Heart right ventricle (tissue), 16 donors: ENCODE measurements around the gene GNPAT. TPM values are rescaled to one million over a fixed set of nuclear protein-coding genes. Genes with fewer than 3 reads are reported as not detected.
A peak's percentile ranks its signal among the peaks of the same experiment; 100 is the strongest.

Experiments used
- ATAC-seq, 8 donors: fragments of 200-7000 bp; cut with Tn5 transposase; one replicate each; pipeline ENCODE4 v1.9.1; 2020; ENCODE audit warnings: mild to moderate bottlenecking in 8 of 8, moderate library complexity in 8 of 8, moderate number of reproducible peaks in 1 of 8
- DNase-seq, 2 donors: peaks; one replicate each; pipeline ENCODE4 v3.0.0-alpha.2; 2020
- H3K27ac ChIP-seq, 10 donors: fragments of 200-600 bp; sonication (generic) in 2 of 10; one replicate each; pipeline versions ENCODE4 v1.5.0 to v1.8.0; 2020 to 2022; ENCODE audit warnings: mild to moderate bottlenecking in 3 of 10
- H3K27me3 ChIP-seq, 7 donors: fragments of 200-600 bp; one replicate each; pipeline ENCODE4 v1.8.0; 2021 to 2022; ENCODE audit warnings: mild to moderate bottlenecking in 2 of 7
- H3K36me3 ChIP-seq, 9 donors: fragments of 200-600 bp; sonication (generic) in 1 of 9; one replicate each; pipeline versions ENCODE4 v1.5.0 to v1.8.0; 2020 to 2022; ENCODE audit warnings: mild to moderate bottlenecking in 2 of 9
- H3K4me1 ChIP-seq, 9 donors: fragments of 200-600 bp; sonication (generic) in 1 of 9; one replicate each; pipeline versions ENCODE4 v1.5.0 to v1.8.0; 2020 to 2022; ENCODE audit warnings: mild to moderate bottlenecking in 4 of 9
- H3K4me3 ChIP-seq, 10 donors: fragments of 200-600 bp; sonication (generic) in 2 of 10; one replicate each; pipeline versions ENCODE4 v1.5.0 to v1.8.0; 2020 to 2022; ENCODE audit warnings: mild to moderate bottlenecking in 7 of 10, moderate library complexity in 2 of 10
- H3K9me3 ChIP-seq, 11 donors: fragments of 200-600 bp in 10 of 11; sonication (generic) in 2 of 11; one replicate each; pipeline versions ENCODE4 v1.5.0 to v1.8.0; 2013 to 2022; ENCODE audit warnings: mild to moderate bottlenecking in 2 of 11, control low read depth in 1 of 11, moderate library complexity in 1 of 11
- WGBS, 2 donors: extraction: QIAGEN DNeasy Blood & Tissue Kit; methylation state at CpG; one replicate each; pipeline ENCODE4 v1.1.7; 2013; ENCODE audit warnings: inconsistent platforms in 1 of 2; 5-methylcytosine and 5-hydroxymethylcytosine counted together
- intact Hi-C, 10 donors: fragments of 100-400 bp; cut with DNase I; formaldehyde crosslinking; loops; one replicate each; pipeline versions ENCODE4 v1.11.1 to v1.14.2; 2022
- polyA plus RNA-seq, 2 donors: library from polyadenylated mRNA; stranded (reverse); fragments of 200-250 nt; gene quantifications; one replicate each; pipeline ENCODE4 v1.2.3, GENCODE V29; 2013
- total RNA-seq, 10 donors: library from RNA; stranded (reverse); fragmentation: NEBNext Ultra II Directional in 3 of 10; extraction: Animal tissue kit (Norgen Biotek cat#: 25700) in 3 of 10; gene quantifications; one replicate each; pipeline versions ENCODE4 v1.2.1 to v1.2.4, GENCODE V29; 2021 to 2023
- TF ChIP-seq, protein P1 (sequence below), 9 donors: fragments of 200-600 bp; sonication (generic) in 2 of 9; IDR thresholded peaks; one replicate each; pipeline versions ENCODE4 v1.5.0 to v1.8.0; 2021 to 2022; ENCODE audit warnings: antibody characterized with exemption in 9 of 9, mild to moderate bottlenecking in 5 of 9, moderate library complexity in 1 of 9
- donor health status: Arrhythmogenic right ventricular cardiomyopathy.
- donor health status: ischemic (EF 13 %, LVEDD 7.1; RV severe dilation, severe dysfunction).
- donor health status: healthy with polysubstance abuse.
- donor health status: DM: no; HTN: yes; CAD: no.
- donor health status: DM: no; HTN: no; CAD: no.
- donor health status: ischemic (EF 25% LVEDD 6.9; RV normal size, moderate dysfunction).
- donor health status: ischemic (EF 25% LVEDD 5.7; RV mildly dilated, moderate dysfunction).
- donor health status: healthy.
- donor health status: DM: yes; HTN: yes; CAD: no.
- donor health status: Ischemic cardiomyopathy.
- donor health status: ischemic (EF 35%, LVEDD 5.7; RV mildly dilated, moderate dysfunction).
- donor health status: nonischemic (EF 11% LVEDD 7.7; RV severe dilation, severe dysfunction).
- donor health status: DM: yes; HTN: yes; CAD: no.
- donor health status: PGD.
- donor health status: ischemic (EF 29% LVEDD 5.4; RV normal size, mild dysfunction).
- donor health status: nonischemic (EF 23%, LVEDD 6.1; RV moderate dilation, normal function).

Gene GNPAT
- total and polyA plus RNA-seq, 12 donors, result 40.3 to 74.0 (median 51.8) TPM

GRCh38 chr1:231274119-231274825, 33.3 kb downstream of the GNPAT start:
- TF ChIP-seq, protein P1, sequence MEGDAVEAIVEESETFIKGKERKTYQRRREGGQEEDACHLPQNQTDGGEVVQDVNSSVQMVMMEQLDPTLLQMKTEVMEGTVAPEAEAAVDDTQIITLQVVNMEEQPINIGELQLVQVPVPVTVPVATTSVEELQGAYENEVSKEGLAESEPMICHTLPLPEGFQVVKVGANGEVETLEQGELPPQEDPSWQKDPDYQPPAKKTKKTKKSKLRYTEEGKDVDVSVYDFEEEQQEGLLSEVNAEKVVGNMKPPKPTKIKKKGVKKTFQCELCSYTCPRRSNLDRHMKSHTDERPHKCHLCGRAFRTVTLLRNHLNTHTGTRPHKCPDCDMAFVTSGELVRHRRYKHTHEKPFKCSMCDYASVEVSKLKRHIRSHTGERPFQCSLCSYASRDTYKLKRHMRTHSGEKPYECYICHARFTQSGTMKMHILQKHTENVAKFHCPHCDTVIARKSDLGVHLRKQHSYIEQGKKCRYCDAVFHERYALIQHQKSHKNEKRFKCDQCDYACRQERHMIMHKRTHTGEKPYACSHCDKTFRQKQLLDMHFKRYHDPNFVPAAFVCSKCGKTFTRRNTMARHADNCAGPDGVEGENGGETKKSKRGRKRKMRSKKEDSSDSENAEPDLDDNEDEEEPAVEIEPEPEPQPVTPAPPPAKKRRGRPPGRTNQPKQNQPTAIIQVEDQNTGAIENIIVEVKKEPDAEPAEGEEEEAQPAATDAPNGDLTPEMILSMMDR (IDR thresholded peaks at IDR 0.05), result no peak
- WGBS, 2 donors, result 87 to 88% methylated on average over 8 of the region's 8 CpGs
- H3K27ac ChIP-seq, result no peak overlapping the region
- no peaks in the 10 kb centered on the region for H3K9me3 ChIP-seq
- H3K4me3 ChIP-seq, result no peak overlapping the region
- DNase-seq, result no peak
- no peak for ATAC-seq
- H3K27me3 ChIP-seq, result no peaks in the 10 kb centered on the region
- peaks cover 0 to 95% (median 50%) of the 10 kb centered on the region in 9 donors for H3K36me3 ChIP-seq
- intact Hi-C loops, result no loop called here
- H3K4me1 ChIP-seq, result peaks cover 0 to 14% (median 0%) of the 10 kb centered on the region in 9 donors

- H3K4me1 ChIP-seq, result peaks cover 0 to 8% (median 0%) of the 10 kb centered on the region in 9 donors
- TF ChIP-seq, protein P1 (IDR thresholded peaks at IDR 0.05), result no peak
- peaks cover 0 to 56% (median 41%) of the 10 kb centered on the region in 9 donors for H3K36me3 ChIP-seq
- intact Hi-C loops, result loop anchor here in 1 of 10 donors (5.0 kb wide), 1 partner anchor 59 kb away; the partner anchor contains the start of genes EXOC8 and SPRTN
- no peak overlapping the region for H3K4me3 ChIP-seq
- ATAC-seq (peak; percentile 67 to 98 (median 92)), DNase-seq (peak; percentile 39 to 66)
- no peaks in the 10 kb centered on the region for H3K27me3 ChIP-seq
- 83 to 84% methylated on average over 9 of the region's 9 CpGs for WGBS, 2 donors
- H3K27ac ChIP-seq, result peak overlapping the region in 9 of 10 donors; percentile 49 to 83 (median 68)
- H3K9me3 ChIP-seq, result no peaks in the 10 kb centered on the region
Measured at GRCh38 chr1:231278100-231278790, 37.2 kb downstream of the GNPAT start.

GRCh38 chr1:231279081-231279480, 38.1 kb downstream of the GNPAT start:
- peak overlapping the region in 3 of 10 donors; percentile 75 to 83 (median 82) for H3K27ac ChIP-seq
- peaks cover 0 to 8% (median 0%) of the 10 kb centered on the region in 9 donors for H3K4me1 ChIP-seq
- TF ChIP-seq, protein P1 (IDR thresholded peaks at IDR 0.05), result no peak
- 74 to 86% methylated on average over 1 of the region's 1 CpG for WGBS, 2 donors
- H3K36me3 ChIP-seq, result peaks cover 0 to 48% (median 35%) of the 10 kb centered on the region in 9 donors
- H3K9me3 ChIP-seq, result no peaks in the 10 kb centered on the region
- intact Hi-C loops, result loop anchor here in 1 of 10 donors (5.0 kb wide), 1 partner anchor 58 kb away; the partner anchor contains the start of genes EXOC8 and SPRTN
- no peaks in the 10 kb centered on the region for H3K27me3 ChIP-seq
- H3K4me3 ChIP-seq, result no peak overlapping the region
- ATAC-seq, result peak in 1 of 8 donors; percentile 21
- no peak for DNase-seq

- WGBS, 2 donors, result 96 to 97% methylated on average over 7 of the region's 7 CpGs
- no peak overlapping the region for H3K27ac ChIP-seq
- H3K4me1 ChIP-seq, result peaks cover 0 to 8% (median 0%) of the 10 kb centered on the region in 9 donors
- H3K9me3 ChIP-seq, result no peaks in the 10 kb centered on the region
- H3K36me3 ChIP-seq, result peaks cover 0 to 42% (median 29%) of the 10 kb centered on the region in 9 donors
- DNase-seq, result no peak
- H3K4me3 ChIP-seq, result no peak overlapping the region
- intact Hi-C loops, result loop anchor here in 1 of 10 donors (5.0 kb wide), 1 partner anchor 58 kb away; the partner anchor contains the start of genes EXOC8 and SPRTN
- H3K27me3 ChIP-seq, result no peaks in the 10 kb centered on the region
- ATAC-seq, result no peak
- TF ChIP-seq, protein P1 (IDR thresholded peaks at IDR 0.05), result no peak
Measured at GRCh38 chr1:231279683-231280082, 38.7 kb downstream of the GNPAT start.
